PC-9 (cell line): Measurements from ENCODE around the gene RC3H1.

Source experiments
- EZH2 ChIP-seq: fragments of 200-600 bp; sonication (generic); IDR thresholded peaks from 2 replicates; pipeline ENCODE4 v1.8.0; 2017; ENCODE audit warnings: antibody characterized with exemption, low read depth
- TF ChIP-seq, protein P1 (sequence below): fragments of 200-600 bp; sonication (generic); conservative IDR thresholded peaks from 2 replicates; pipeline ENCODE4 v1.6.1; 2017; ENCODE audit warnings: mixed run types, antibody characterized with exemption, mild to moderate bottlenecking, moderate library complexity

DNA sequence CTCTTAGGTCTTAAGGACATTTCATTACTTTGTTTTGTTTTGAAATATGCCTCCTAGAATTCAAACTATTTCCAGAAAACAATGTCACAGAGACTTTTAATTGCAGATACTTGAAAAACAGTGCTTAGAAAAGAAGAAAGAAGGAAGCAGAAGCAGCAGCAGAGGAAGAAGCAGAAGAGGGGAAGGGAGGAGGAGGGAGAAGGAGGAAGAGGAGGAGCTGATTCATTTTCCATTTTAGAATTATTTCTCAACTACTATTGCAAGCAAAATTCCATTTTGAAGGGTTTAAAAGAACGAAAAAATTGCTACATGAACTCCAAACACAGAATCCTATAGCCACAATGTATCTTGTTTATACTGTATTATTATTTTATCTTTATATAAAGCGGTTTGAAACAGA, 13.9 kb downstream of the RC3H1 start:
- TF ChIP-seq, protein P1, sequence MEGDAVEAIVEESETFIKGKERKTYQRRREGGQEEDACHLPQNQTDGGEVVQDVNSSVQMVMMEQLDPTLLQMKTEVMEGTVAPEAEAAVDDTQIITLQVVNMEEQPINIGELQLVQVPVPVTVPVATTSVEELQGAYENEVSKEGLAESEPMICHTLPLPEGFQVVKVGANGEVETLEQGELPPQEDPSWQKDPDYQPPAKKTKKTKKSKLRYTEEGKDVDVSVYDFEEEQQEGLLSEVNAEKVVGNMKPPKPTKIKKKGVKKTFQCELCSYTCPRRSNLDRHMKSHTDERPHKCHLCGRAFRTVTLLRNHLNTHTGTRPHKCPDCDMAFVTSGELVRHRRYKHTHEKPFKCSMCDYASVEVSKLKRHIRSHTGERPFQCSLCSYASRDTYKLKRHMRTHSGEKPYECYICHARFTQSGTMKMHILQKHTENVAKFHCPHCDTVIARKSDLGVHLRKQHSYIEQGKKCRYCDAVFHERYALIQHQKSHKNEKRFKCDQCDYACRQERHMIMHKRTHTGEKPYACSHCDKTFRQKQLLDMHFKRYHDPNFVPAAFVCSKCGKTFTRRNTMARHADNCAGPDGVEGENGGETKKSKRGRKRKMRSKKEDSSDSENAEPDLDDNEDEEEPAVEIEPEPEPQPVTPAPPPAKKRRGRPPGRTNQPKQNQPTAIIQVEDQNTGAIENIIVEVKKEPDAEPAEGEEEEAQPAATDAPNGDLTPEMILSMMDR = no peak
- no peak for TF ChIP-seq EZH2
